Measurements from ENCODE around the gene POF1B. TPM values are rescaled to one million over a fixed set of nuclear protein-coding genes. Genes with fewer than 3 reads are reported as not detected.
"Not testable (repeated sequence)": the region's sequence is repeated elsewhere in the genome, so short reads cannot be mapped to it uniquely, and the experiment has no call there.

Gene POF1B
- 30.9 TPM for total RNA-seq

GRCh38 chrX:85379174-85379907 is at the start of gene POF1B:
TSS of gene POF1B (minus strand) at chrX:85379665. CDS start at chrX:85379454, 211 bp downstream.
- ATAC-seq: peak; percentile 97

- no peak for ATAC-seq
Measured at GRCh38 chrX:85429066-85429465, 49.6 kb upstream of the POF1B start.

- ATAC-seq: no peak
Measured at GRCh38 chrX:85419293-85419692, 39.8 kb upstream of the POF1B start.

GRCh38 chrX:85391878-85392238 is 12.4 kb upstream of the POF1B start:
- no peak for ATAC-seq

- ATAC-seq: no peak
Measured at GRCh38 chrX:85391185-85391877, 11.9 kb upstream of the POF1B start.

- ATAC-seq: no peak
Measured at GRCh38 chrX:85381602-85382001, 2.1 kb upstream of the POF1B start.

GRCh38 chrX:85378461-85378860 is 1.0 kb downstream of the POF1B start:
- no peak for ATAC-seq

GRCh38 chrX:85375333-85375738 is 4.1 kb downstream of the POF1B start:
- ATAC-seq: peak; percentile 62

- ATAC-seq: no peak
Measured at GRCh38 chrX:85365370-85365995, 14.0 kb downstream of the POF1B start.

- ATAC-seq: no peak
Measured at GRCh38 chrX:85359051-85359450, 20.4 kb downstream of the POF1B start.

GRCh38 chrX:85345523-85345922 is 33.9 kb downstream of the POF1B start:
- no peak for ATAC-seq

- ATAC-seq: no peak
Measured at GRCh38 chrX:85327060-85327333, 52.5 kb downstream of the POF1B start.

- no peak for ATAC-seq
Measured at GRCh38 chrX:85326234-85327059, 53.0 kb downstream of the POF1B start.

GRCh38 chrX:85311348-85311747 is 68.1 kb downstream of the POF1B start:
- ATAC-seq: not testable (repeated sequence)

- no peak for ATAC-seq
Measured at GRCh38 chrX:85309717-85310116, 69.7 kb downstream of the POF1B start.

GRCh38 chrX:85303544-85303943 is 75.9 kb downstream of the POF1B start:
- no peak for ATAC-seq

- ATAC-seq: no peak
Measured at GRCh38 chrX:85288992-85289723, 90.3 kb downstream of the POF1B start.

- not testable (repeated sequence) for ATAC-seq
Measured at GRCh38 chrX:85285286-85285685, 94.2 kb downstream of the POF1B start.

GRCh38 chrX:85244450-85245211 is 134.8 kb downstream of the POF1B start:
- peak; percentile 33 for ATAC-seq

GRCh38 chrX:85243761-85244449 is 135.6 kb downstream of the POF1B start, which contains the start of the genes SATL1 and ZNF711:
TSS of gene SATL1 (minus strand) at chrX:85243779. CDS start at chrX:85108968, 134,811 bp downstream.
TSS of gene ZNF711 (plus strand) at chrX:85243991. CDS start at chrX:85247573, 3,582 bp downstream.
- ATAC-seq: peak; percentile 57

- no peak for ATAC-seq
Measured at GRCh38 chrX:85243155-85243554, 136.3 kb downstream of the POF1B start.

All from esophagus mucosa (tissue), 1 donor.